Caco-2 (cell line): Measurements from ENCODE around the gene AVEN. TPM values are rescaled to one million over a fixed set of nuclear protein-coding genes. Genes with fewer than 3 reads are reported as not detected.

Experiments
- BruUV-seq: library from RNA; stranded (reverse); fragments of 400-500 nt; replicated peaks from 2 replicates; lab custom pipeline; 2021; lab: Mats Ljungman, UMichigan
- CTCF ChIA-PET: fragments of 300-600 bp; sonication (Branson Sonifier 250); formaldehyde crosslinking; loops from one replicate; lab custom pipeline; 2022; ENCODE audit warnings: antibody characterized with exemption; lab: Charles Lee
- POLR2A ChIA-PET: fragments of 300-600 bp; sonication (Branson Sonifier 250); formaldehyde crosslinking; loops from one replicate; lab custom pipeline; 2022; ENCODE audit warnings: antibody characterized with exemption; lab: Charles Lee
- DNase-seq, 2 experiments: peaks; one replicate each; pipeline versions ENCODE4 v3.0.0 to v3.0.0-alpha.2; 2020 to 2022
- H3K27me3 ChIP-seq: replicated peaks from 2 replicates; pipeline ENCODE4 v1.6.0; 2011; ENCODE audit warnings: low read length; ENCODE audit not compliant: control insufficient read depth, insufficient read depth
- H3K36me3 ChIP-seq: 2 replicates; pipeline ENCODE4 v1.5.1; 2011; ENCODE audit warnings: low read length; ENCODE audit not compliant: control insufficient read depth, insufficient read depth
- H3K4me1 ChIP-seq: fragments of 250-450 bp; sonication (Bioruptor Pico); 2 replicates; pipeline ENCODE4 v1.5.1; 2020; ENCODE audit warnings: mild to moderate bottlenecking
- H3K4me3 ChIP-seq: 2 replicates; pipeline ENCODE4 v1.5.1; 2011; ENCODE audit warnings: low read depth, mild to moderate bottlenecking, control low read depth, low read length
- H3K9me3 ChIP-seq: fragments of 250-450 bp; sonication (Bioruptor Pico); 2 replicates; pipeline ENCODE4 v1.5.1; 2020; ENCODE audit warnings: mild to moderate bottlenecking, moderate library complexity
- H3K27ac Mint-ChIP-seq: one replicate; pipeline ENCODE4 v1.8.0; 2022; ENCODE audit warnings: mixed read lengths; ENCODE audit not compliant: unreplicated experiment
- H3K27me3 Mint-ChIP-seq: one replicate; pipeline ENCODE4 v1.8.0; 2022; ENCODE audit warnings: mixed read lengths; ENCODE audit not compliant: insufficient read depth, unreplicated experiment
- H3K36me3 Mint-ChIP-seq: one replicate; pipeline ENCODE4 v1.8.0; 2022; ENCODE audit warnings: mild to moderate bottlenecking, mixed read lengths; ENCODE audit not compliant: insufficient read depth, unreplicated experiment
- H3K4me1 Mint-ChIP-seq: one replicate; pipeline ENCODE4 v1.8.0; 2022; ENCODE audit warnings: low read depth, mixed read lengths; ENCODE audit not compliant: unreplicated experiment
- H3K4me3 Mint-ChIP-seq: one replicate; pipeline ENCODE4 v1.8.0; 2022; ENCODE audit warnings: mild to moderate bottlenecking, moderate library complexity, mixed read lengths; ENCODE audit not compliant: unreplicated experiment
- H3K9me3 Mint-ChIP-seq: one replicate; pipeline ENCODE4 v1.8.0; 2022; ENCODE audit warnings: mixed read lengths; ENCODE audit not compliant: unreplicated experiment
- intact Hi-C: fragments of 100-400 bp; cut with micrococcal nuclease; formaldehyde crosslinking; loops from one replicate; pipeline ENCODE4 v1.10.0; 2022; ENCODE audit not compliant: unreplicated experiment
- total RNA-seq: library from RNA; stranded (reverse); gene quantifications from 2 replicates; pipeline ENCODE4 v1.2.3, GENCODE V29; 2022
- TF ChIP-seq, protein P1 (sequence below), 2 experiments: fragments of 200-600 bp in 1 of 2; IDR thresholded peaks; 1 replicate in 1 of 2; 2 replicates in 1 of 2; pipeline versions ENCODE4 v1.5.1 to v1.8.0; 2011 to 2022; ENCODE audit warnings: antibody characterized with exemption in 1 of 2, control low read depth in 1 of 2, inconsistent platforms in 1 of 2, low read depth in 1 of 2, low read length in 1 of 2, mild to moderate bottlenecking in 1 of 2, moderate library complexity in 1 of 2; ENCODE audit not compliant: insufficient read depth in 1 of 2, severe bottlenecking in 1 of 2, unreplicated experiment in 1 of 2

AVEN gene
- total RNA-seq, 1 experiment from 2014 or later = 8.7 TPM

- Mint-ChIP-seq H3K27ac (no peak overlapping the region), H3K4me3 (no peak overlapping the region), H3K36me3 (no peaks in the 10 kb centered on the region), H3K27me3 (no peaks in the 10 kb centered on the region), H3K9me3 (no peaks in the 10 kb centered on the region), H3K4me1 (no peaks in the 10 kb centered on the region)
- no peak for DNase-seq
- BruUV-seq = no TSS peak
- H3K4me3 ChIP-seq = no peak overlapping the region
- TF ChIP-seq, protein P1, sequence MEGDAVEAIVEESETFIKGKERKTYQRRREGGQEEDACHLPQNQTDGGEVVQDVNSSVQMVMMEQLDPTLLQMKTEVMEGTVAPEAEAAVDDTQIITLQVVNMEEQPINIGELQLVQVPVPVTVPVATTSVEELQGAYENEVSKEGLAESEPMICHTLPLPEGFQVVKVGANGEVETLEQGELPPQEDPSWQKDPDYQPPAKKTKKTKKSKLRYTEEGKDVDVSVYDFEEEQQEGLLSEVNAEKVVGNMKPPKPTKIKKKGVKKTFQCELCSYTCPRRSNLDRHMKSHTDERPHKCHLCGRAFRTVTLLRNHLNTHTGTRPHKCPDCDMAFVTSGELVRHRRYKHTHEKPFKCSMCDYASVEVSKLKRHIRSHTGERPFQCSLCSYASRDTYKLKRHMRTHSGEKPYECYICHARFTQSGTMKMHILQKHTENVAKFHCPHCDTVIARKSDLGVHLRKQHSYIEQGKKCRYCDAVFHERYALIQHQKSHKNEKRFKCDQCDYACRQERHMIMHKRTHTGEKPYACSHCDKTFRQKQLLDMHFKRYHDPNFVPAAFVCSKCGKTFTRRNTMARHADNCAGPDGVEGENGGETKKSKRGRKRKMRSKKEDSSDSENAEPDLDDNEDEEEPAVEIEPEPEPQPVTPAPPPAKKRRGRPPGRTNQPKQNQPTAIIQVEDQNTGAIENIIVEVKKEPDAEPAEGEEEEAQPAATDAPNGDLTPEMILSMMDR (IDR thresholded peaks at IDR 0.05; ENCODE audit: insufficient read depth in 1 of 2, low read depth in 1 of 2, low read length in 1 of 2, severe bottlenecking in 1 of 2, unreplicated experiment in 1 of 2) = no peak
- H3K36me3 ChIP-seq = no peaks in the 10 kb centered on the region
- CTCF ChIA-PET = no interaction called here
- H3K27me3 ChIP-seq = no peaks in the 10 kb centered on the region
- intact Hi-C loops = no loop called here
- H3K4me1 ChIP-seq = no peaks in the 10 kb centered on the region
- H3K9me3 ChIP-seq = no peaks in the 10 kb centered on the region
- POLR2A ChIA-PET = no interaction called here
Observed at GRCh38 chr15:33888176-33888575, 150.8 kb downstream of the AVEN start.

DNA sequence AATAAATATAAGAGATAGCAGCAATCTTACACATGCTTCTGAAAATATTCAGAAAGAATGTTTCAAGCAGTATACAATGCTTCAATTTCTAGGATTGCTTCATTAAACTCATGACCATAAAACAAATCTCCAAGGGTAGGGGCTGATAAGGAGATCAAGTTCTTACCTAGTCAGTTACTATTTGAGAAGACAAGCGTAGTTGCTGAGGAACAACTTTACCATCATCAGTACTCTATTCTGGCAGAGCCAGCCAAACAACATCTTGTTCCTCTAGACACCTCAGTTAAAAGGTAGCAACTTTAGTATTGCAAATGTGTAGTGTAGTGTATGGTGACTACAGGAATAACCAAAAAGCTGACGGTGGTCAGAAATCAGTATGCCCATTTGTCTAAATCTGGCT lies 156.1 kb downstream of the AVEN start:
- no peak overlapping the region for H3K4me3 ChIP-seq
- Mint-ChIP-seq H3K9me3 (no peaks in the 10 kb centered on the region), H3K27ac (no peak overlapping the region), H3K4me1 (no peaks in the 10 kb centered on the region), H3K27me3 (no peaks in the 10 kb centered on the region), H3K36me3 (no peaks in the 10 kb centered on the region), H3K4me3 (no peak overlapping the region)
- H3K9me3 ChIP-seq = no peaks in the 10 kb centered on the region
- ChIA-PET POLR2A (no interaction called here), CTCF (no interaction called here)
- no peaks in the 10 kb centered on the region for H3K36me3 ChIP-seq
- H3K27me3 ChIP-seq = no peaks in the 10 kb centered on the region
- BruUV-seq = no TSS peak
- TF ChIP-seq, protein P1 (IDR thresholded peaks at IDR 0.05; ENCODE audit: insufficient read depth in 1 of 2, low read depth in 1 of 2, low read length in 1 of 2, severe bottlenecking in 1 of 2, unreplicated experiment in 1 of 2) = no peak
- intact Hi-C loops = no loop called here
- DNase-seq = no peak
- no peaks in the 10 kb centered on the region for H3K4me1 ChIP-seq

DNA sequence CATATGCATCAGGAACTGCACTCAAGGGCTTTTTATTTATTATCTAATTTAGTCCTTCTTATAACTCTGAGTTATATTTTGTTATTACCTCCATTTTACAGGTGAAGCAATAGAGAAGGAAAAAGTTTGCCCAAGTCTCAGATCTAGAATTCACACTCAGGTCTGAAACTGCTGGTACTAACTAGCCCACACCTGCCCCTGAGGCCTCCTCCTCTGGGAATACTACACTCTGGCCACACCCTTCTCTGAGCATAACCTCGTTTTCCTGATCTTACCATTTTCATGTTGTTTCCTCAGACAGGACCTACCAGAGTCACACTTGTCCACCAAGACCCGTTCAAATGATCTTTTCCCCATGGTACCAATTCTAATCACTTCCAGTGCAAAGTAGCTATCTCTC lies 164.8 kb downstream of the AVEN start:
- Mint-ChIP-seq H3K27me3 (no peaks in the 10 kb centered on the region), H3K27ac (no peak overlapping the region), H3K4me3 (no peak overlapping the region), H3K9me3 (no peaks in the 10 kb centered on the region), H3K4me1 (no peaks in the 10 kb centered on the region), H3K36me3 (no peaks in the 10 kb centered on the region)
- Histone ChIP-seq H3K36me3 (no peaks in the 10 kb centered on the region), H3K27me3 (no peaks in the 10 kb centered on the region), H3K4me3 (no peak overlapping the region), H3K4me1 (no peaks in the 10 kb centered on the region), H3K9me3 (no peaks in the 10 kb centered on the region)
- no TSS peak for BruUV-seq
- DNase-seq = no peak
- TF ChIP-seq, protein P1 (IDR thresholded peaks at IDR 0.05; ENCODE audit: insufficient read depth in 1 of 2, low read depth in 1 of 2, low read length in 1 of 2, severe bottlenecking in 1 of 2, unreplicated experiment in 1 of 2) = no peak
- ChIA-PET CTCF (no interaction called here), POLR2A (no interaction called here)
- intact Hi-C loops = no loop called here
